ENCODE results near the gene PLCH2. TPM values are rescaled to one million over a fixed set of nuclear protein-coding genes. Genes with fewer than 3 reads are reported as not detected.
"Not testable (repeated sequence)": the region's sequence is repeated elsewhere in the genome, so short reads cannot be mapped to it uniquely, and the experiment has no call there.

The PLCH2 gene
- total and polyA plus RNA-seq, 2 donors (not counting 3 experiments of a cell fraction or from before 2014, with no cell fraction given): 0.19 to 0.31 TPM

DNA sequence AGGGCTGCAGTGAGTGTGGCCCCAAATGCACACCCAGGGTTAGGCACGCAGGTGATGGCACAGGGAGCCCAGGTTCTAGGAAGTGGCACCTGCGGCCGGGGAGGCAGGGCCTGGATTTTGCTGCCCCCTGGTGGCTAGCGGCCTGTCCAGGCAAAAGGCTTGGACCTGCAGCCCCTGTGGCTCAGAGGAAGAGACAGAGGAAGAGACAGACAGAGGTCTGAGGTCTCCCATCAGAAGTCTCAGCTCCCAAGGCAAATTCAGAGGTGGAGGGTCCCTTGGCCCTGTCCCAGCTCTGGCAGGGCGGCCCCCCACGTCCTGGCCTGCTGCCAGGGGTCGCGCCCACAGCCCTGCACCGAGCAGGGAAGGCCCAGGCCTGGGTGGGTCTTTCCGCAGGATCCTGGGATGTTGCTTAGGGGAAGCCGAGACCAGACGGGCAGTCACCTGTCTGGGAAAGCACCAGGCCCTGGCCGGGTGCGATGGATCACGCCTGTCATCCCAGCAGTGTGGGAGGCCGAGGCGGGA, 72.0 kb downstream of the PLCH2 start:
- no peak overlapping the region for H3K9ac ChIP-seq (replicated peaks; ENCODE audit: extremely low read depth, insufficient read depth, low read length)
- H3K4me2 ChIP-seq (ENCODE audit: insufficient read depth, low read length): peak overlapping the region; percentile 25
- intact Hi-C loops (cut with micrococcal nuclease): loop anchor here (1.0 to 2.0 kb wide), 4 partner anchors 30 to 358 kb away; no protein-coding TSS in a partner anchor
- peak overlapping the region; percentile 87 for H3K27ac ChIP-seq (ENCODE audit: insufficient read depth, low read depth, low read length)
- H3K4me3 ChIP-seq (replicated peaks in 1 of 3; ENCODE audit: insufficient read depth in 1 of 3, low read depth in 1 of 3, low read length in 3 of 3): no peak overlapping the region
- dilution Hi-C loops (cut with MboI; ENCODE audit: extremely low pct_ligation_motif_present, low sequenced_read_pairs): no loop called here
- no peaks in the 10 kb centered on the region for H4K20me1 ChIP-seq (replicated peaks; ENCODE audit: control insufficient read depth, extremely low read depth, insufficient read depth, low read length)
- ChIA-PET CTCF (interaction anchor here (0.6 to 2.5 kb wide), 16 partner anchors 14 to 353 kb away, joined by 3 to 18 read pairs (median 4); partner anchors contain the start of genes FAAP20, PANK4 and PEX10), POLR2A (interaction anchor here (0.6 to 1.0 kb wide), 4 partner anchors 21 to 664 kb away, joined by 3 read pairs; partner anchors contain the start of gene PANK4)
- no peaks in the 10 kb centered on the region for H3K27me3 ChIP-seq (ENCODE audit: control insufficient read depth in 2 of 2, insufficient read depth in 2 of 2, low read length in 2 of 2)
- DNase-seq (ENCODE audit: low read depth, low spot score) (peak; percentile 58), FAIRE-seq (peak; percentile 83)
- no TSS peak for BruUV-seq (replicated peaks)
- TF ChIP-seq POLR2A (IDR thresholded peaks at IDR 0.05; ENCODE audit: low read depth, low read length) (no peak), POLR2AphosphoS5 (IDR thresholded peaks at IDR 0.05; ENCODE audit: insufficient read depth, low read depth, low read length) (peak; percentile 21), GATA2 (IDR thresholded peaks at IDR 0.05; ENCODE audit: insufficient read depth, insufficient read length, low read depth, low read length) (no peak), EZH2 (IDR thresholded peaks at IDR 0.05; ENCODE audit: borderline replicate concordance, low read depth, low read length, severe bottlenecking) (no peak), MYC (IDR thresholded peaks at IDR 0.05; ENCODE audit: low read depth, low read length) (no peak), JUN (IDR thresholded peaks at IDR 0.05; ENCODE audit: borderline replicate concordance, insufficient read depth, insufficient read length, low read depth) (no peak), FOS (IDR thresholded peaks at IDR 0.05; ENCODE audit: borderline replicate concordance, insufficient read depth, low read length) (no peak)
- TF ChIP-seq, protein P1, sequence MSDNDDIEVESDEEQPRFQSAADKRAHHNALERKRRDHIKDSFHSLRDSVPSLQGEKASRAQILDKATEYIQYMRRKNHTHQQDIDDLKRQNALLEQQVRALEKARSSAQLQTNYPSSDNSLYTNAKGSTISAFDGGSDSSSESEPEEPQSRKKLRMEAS (IDR thresholded peaks at IDR 0.05; ENCODE audit: insufficient read depth, insufficient read length): no peak
- TF ChIP-seq, protein P2, sequence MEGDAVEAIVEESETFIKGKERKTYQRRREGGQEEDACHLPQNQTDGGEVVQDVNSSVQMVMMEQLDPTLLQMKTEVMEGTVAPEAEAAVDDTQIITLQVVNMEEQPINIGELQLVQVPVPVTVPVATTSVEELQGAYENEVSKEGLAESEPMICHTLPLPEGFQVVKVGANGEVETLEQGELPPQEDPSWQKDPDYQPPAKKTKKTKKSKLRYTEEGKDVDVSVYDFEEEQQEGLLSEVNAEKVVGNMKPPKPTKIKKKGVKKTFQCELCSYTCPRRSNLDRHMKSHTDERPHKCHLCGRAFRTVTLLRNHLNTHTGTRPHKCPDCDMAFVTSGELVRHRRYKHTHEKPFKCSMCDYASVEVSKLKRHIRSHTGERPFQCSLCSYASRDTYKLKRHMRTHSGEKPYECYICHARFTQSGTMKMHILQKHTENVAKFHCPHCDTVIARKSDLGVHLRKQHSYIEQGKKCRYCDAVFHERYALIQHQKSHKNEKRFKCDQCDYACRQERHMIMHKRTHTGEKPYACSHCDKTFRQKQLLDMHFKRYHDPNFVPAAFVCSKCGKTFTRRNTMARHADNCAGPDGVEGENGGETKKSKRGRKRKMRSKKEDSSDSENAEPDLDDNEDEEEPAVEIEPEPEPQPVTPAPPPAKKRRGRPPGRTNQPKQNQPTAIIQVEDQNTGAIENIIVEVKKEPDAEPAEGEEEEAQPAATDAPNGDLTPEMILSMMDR (IDR thresholded peaks at IDR 0.05; ENCODE audit: extremely low read depth in 1 of 2, insufficient read depth in 1 of 2, low read depth in 1 of 2, low read length in 2 of 2): peak; percentile 93 to 95
- no peaks in the 10 kb centered on the region for H3K9me1 ChIP-seq (replicated peaks; ENCODE audit: control insufficient read depth, extremely low read depth, insufficient read depth, low read length)
- H3K36me3 ChIP-seq (ENCODE audit: control insufficient read depth in 2 of 2, extremely low read depth in 1 of 2, insufficient read depth in 2 of 2, low read length in 2 of 2): no peaks in the 10 kb centered on the region
- peaks cover 27% of the 10 kb centered on the region for H3K4me1 ChIP-seq (ENCODE audit: control insufficient read depth, extremely low read depth, insufficient read depth, low read length)
- H3K79me2 ChIP-seq (ENCODE audit: control insufficient read depth, insufficient read depth, low read length): no peaks in the 10 kb centered on the region
- H3K9me3 ChIP-seq (replicated peaks; ENCODE audit: control insufficient read depth, insufficient read depth, low read length): no peaks in the 10 kb centered on the region
- H2AFZ ChIP-seq (ENCODE audit: low read depth, low read length): peak overlapping the region; percentile 6

DNA sequence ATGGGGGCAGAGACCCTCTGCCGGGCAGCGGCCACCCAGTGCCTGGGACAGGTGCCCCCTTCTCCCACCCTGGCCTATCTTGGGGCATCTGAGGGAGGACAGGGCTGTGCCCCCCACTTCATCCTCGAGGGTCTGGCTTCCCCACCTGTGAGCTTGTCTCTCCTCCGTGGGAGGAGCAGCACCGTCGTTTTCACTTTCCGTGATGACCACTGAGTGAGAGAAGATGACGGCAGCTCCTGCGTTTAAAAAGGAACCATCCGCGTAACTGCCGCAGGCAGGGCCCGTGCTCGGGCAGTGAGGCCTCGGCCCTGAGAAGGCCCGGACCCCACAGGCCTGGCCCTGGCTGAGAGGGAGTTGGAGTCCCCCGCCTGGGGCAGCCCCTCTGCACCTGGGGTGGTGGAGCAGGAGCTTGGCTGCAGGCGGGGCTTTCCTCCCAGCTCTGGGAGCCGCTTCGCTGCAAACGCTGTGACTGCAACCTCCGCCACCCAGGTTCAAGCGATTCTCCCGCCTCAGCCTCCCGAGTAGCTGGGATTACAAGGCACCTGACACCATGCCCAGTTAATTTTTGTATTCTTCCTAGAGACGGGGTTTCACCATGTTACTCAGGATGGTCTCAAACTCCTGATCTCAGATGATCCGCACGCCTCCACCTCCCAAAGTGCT, 73.4 kb downstream of the PLCH2 start:
- H3K4me3 ChIP-seq (replicated peaks in 1 of 3; ENCODE audit: insufficient read depth in 1 of 3, low read depth in 1 of 3, low read length in 3 of 3); DNase-seq (ENCODE audit: low read depth, low spot score); POLR2A ChIA-PET; H3K4me2 ChIP-seq (ENCODE audit: insufficient read depth, low read length); H3K79me2 ChIP-seq (ENCODE audit: control insufficient read depth, insufficient read depth, low read length); H4K20me1 ChIP-seq (replicated peaks; ENCODE audit: control insufficient read depth, extremely low read depth, insufficient read depth, low read length); H3K9me3 ChIP-seq (replicated peaks; ENCODE audit: control insufficient read depth, insufficient read depth, low read length); H3K9me1 ChIP-seq (replicated peaks; ENCODE audit: control insufficient read depth, extremely low read depth, insufficient read depth, low read length); dilution Hi-C loops (cut with MboI; ENCODE audit: extremely low pct_ligation_motif_present, low sequenced_read_pairs); BruUV-seq (replicated peaks); H3K36me3 ChIP-seq (ENCODE audit: control insufficient read depth in 2 of 2, extremely low read depth in 1 of 2, insufficient read depth in 2 of 2, low read length in 2 of 2); H3K9ac ChIP-seq (replicated peaks; ENCODE audit: extremely low read depth, insufficient read depth, low read length); H2AFZ ChIP-seq (ENCODE audit: low read depth, low read length); H3K27ac ChIP-seq (ENCODE audit: insufficient read depth, low read depth, low read length); H3K27me3 ChIP-seq (ENCODE audit: control insufficient read depth in 2 of 2, insufficient read depth in 2 of 2, low read length in 2 of 2): not testable (repeated sequence)
- H3K4me1 ChIP-seq (ENCODE audit: control insufficient read depth, extremely low read depth, insufficient read depth, low read length): peaks cover 36% of the 10 kb centered on the region
- intact Hi-C loops (cut with micrococcal nuclease): loop anchor here (2.0 kb wide), 1 partner anchor 93 kb away; no protein-coding TSS in a partner anchor
- peak; percentile 8 for FAIRE-seq
- CTCF ChIA-PET: interaction anchor here (0.8 to 1.4 kb wide), 5 partner anchors 12 to 136 kb away, joined by 3 to 18 read pairs (median 5); partner anchors contain the start of genes PANK4 and PEX10

All from endothelial cell of umbilical vein (primary cell).